Hepatocyte (in vitro differentiated cells): Measurements from ENCODE around the gene SLC25A25. TPM values are rescaled to one million over a fixed set of nuclear protein-coding genes. Genes with fewer than 3 reads are reported as not detected.

Source experiments
- DNase-seq: peaks from one replicate; pipeline ENCODE4 v3.0.0-alpha.2; 2016; ENCODE audit warnings: low spot score
- H2AFZ ChIP-seq: fragments of 200-600 bp; sonication (generic); 2 replicates; pipeline ENCODE4 v1.6.0; 2016; ENCODE audit warnings: antibody characterized with exemption, mild to moderate bottlenecking
- H3K27ac ChIP-seq: fragments of 200-600 bp; sonication (generic); 2 replicates; pipeline ENCODE4 v1.5.1; 2016; ENCODE audit warnings: mild to moderate bottlenecking
- H3K27me3 ChIP-seq: fragments of 200-600 bp; sonication (generic); 2 replicates; pipeline ENCODE4 v1.6.1; 2016
- H3K36me3 ChIP-seq: fragments of 200-600 bp; sonication (generic); replicated peaks from 2 replicates; pipeline ENCODE4 v1.5.1; 2016; ENCODE audit warnings: low read depth; ENCODE audit not compliant: insufficient read depth
- H3K4me1 ChIP-seq: fragments of 200-600 bp; sonication (generic); 2 replicates; pipeline ENCODE4 v1.5.1; 2016; ENCODE audit warnings: mild to moderate bottlenecking, moderate library complexity; ENCODE audit not compliant: insufficient read depth
- H3K4me2 ChIP-seq: fragments of 200-600 bp; sonication (generic); 2 replicates; pipeline ENCODE4 v1.6.0; 2016
- H3K4me3 ChIP-seq: fragments of 200-600 bp; sonication (generic); 2 replicates; pipeline ENCODE4 v1.5.1; 2016; ENCODE audit warnings: mild to moderate bottlenecking
- H3K79me2 ChIP-seq: fragments of 200-600 bp; sonication (generic); 2 replicates; pipeline ENCODE4 v1.6.0; 2017; ENCODE audit warnings: mild to moderate bottlenecking
- H3K9me2 ChIP-seq: fragments of 200-600 bp; sonication (generic); replicated peaks from 2 replicates; pipeline ENCODE4 v1.6.0; 2017; ENCODE audit warnings: mild to moderate bottlenecking; ENCODE audit not compliant: insufficient read depth
- H3K9me3 ChIP-seq: fragments of 200-600 bp; sonication (generic); 2 replicates; pipeline ENCODE4 v1.5.1; 2016; ENCODE audit warnings: low read depth, mild to moderate bottlenecking
- H4K20me1 ChIP-seq: fragments of 200-600 bp; sonication (generic); 2 replicates; pipeline ENCODE4 v1.6.0; 2016; ENCODE audit warnings: mild to moderate bottlenecking; ENCODE audit not compliant: insufficient read depth, poor library complexity, severe bottlenecking
- EZH2 ChIP-seq: fragments of 200-600 bp; sonication (generic); IDR thresholded peaks from 2 replicates; pipeline ENCODE4 v1.6.1; 2016; ENCODE audit warnings: antibody characterized with exemption, mild to moderate bottlenecking, borderline replicate concordance
- EZH2phosphoT487 ChIP-seq: fragments of 200-600 bp; sonication (generic); IDR thresholded peaks from one replicate; pipeline ENCODE4 v1.6.1; 2018; ENCODE audit warnings: antibody characterized with exemption, mild to moderate bottlenecking, low read depth, moderate library complexity; ENCODE audit not compliant: unreplicated experiment, severe bottlenecking
- WGBS: methylation state at CpG from one replicate; pipeline ENCODE4 v1.1.6; 2016; ENCODE audit warnings: low lambda C conversion rate; ENCODE audit errors: missing lambda C conversion rate; 5-methylcytosine and 5-hydroxymethylcytosine counted together
- polyA plus RNA-seq: library from polyadenylated mRNA; unstranded; fragments of >200 nt; fragmentation: Nextera tagmentation; extraction: Ambion mirVana; gene quantifications from 2 replicates; pipeline ENCODE4 v1.2.1, GENCODE V29; 2016
- total RNA-seq: library from RNA; depleted of rRNA; stranded (reverse); fragments of >200 nt; gene quantifications from 2 replicates; pipeline ENCODE4 v1.2.3, GENCODE V29; 2014
- TF ChIP-seq, protein P1 (sequence below): fragments of 200-600 bp; sonication (generic); IDR thresholded peaks from 2 replicates; pipeline ENCODE4 v1.5.1; 2016; ENCODE audit warnings: antibody characterized with exemption, mild to moderate bottlenecking; ENCODE audit not compliant: poor library complexity

SLC25A25 gene
- total and polyA plus RNA-seq, 2 experiments from 2014 or later, result 51.0 to 62.3 TPM

DNA sequence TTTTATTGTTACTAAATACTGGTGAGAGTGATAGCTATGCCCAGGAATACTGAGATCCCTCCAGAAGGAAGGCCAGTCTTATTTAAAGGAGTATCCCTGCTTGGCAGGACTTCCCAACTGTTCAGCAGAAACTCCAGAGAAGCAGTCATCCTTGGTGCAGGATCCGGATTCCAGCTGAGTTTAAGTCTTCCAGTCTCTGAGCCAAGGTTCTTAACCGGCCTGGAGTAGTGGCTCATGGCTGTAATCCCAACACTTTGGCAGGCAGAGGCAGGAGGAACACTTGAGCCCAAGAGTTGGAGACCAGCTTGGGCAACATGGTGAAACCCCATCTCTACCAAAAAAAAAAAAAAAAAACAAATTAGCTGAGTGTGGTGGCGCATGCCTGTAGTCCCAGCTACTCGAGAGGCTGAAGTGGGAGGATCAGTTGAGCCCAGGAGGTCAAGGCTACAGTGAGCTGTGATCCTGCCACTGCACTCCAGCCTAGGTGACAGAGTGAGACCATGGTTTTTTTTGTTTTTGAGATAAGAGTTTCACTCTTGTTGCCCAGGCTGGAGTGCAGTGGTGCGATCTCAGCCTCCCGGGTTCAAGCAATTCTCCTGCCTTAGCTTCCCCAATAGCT lies 8.6 kb upstream of the SLC25A25 start:
- H3K79me2 ChIP-seq, result no peaks in the 10 kb centered on the region
- H3K4me3 ChIP-seq, result no peak overlapping the region
- H2AFZ ChIP-seq, result no peak overlapping the region
- H4K20me1 ChIP-seq, result no peaks in the 10 kb centered on the region
- no peak overlapping the region for H3K27ac ChIP-seq
- no peak overlapping the region for H3K4me2 ChIP-seq
- no peak for TF ChIP-seq EZH2phosphoT487
- TF ChIP-seq, protein P1, sequence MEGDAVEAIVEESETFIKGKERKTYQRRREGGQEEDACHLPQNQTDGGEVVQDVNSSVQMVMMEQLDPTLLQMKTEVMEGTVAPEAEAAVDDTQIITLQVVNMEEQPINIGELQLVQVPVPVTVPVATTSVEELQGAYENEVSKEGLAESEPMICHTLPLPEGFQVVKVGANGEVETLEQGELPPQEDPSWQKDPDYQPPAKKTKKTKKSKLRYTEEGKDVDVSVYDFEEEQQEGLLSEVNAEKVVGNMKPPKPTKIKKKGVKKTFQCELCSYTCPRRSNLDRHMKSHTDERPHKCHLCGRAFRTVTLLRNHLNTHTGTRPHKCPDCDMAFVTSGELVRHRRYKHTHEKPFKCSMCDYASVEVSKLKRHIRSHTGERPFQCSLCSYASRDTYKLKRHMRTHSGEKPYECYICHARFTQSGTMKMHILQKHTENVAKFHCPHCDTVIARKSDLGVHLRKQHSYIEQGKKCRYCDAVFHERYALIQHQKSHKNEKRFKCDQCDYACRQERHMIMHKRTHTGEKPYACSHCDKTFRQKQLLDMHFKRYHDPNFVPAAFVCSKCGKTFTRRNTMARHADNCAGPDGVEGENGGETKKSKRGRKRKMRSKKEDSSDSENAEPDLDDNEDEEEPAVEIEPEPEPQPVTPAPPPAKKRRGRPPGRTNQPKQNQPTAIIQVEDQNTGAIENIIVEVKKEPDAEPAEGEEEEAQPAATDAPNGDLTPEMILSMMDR, result no peak
- no peak for TF ChIP-seq EZH2
- no peaks in the 10 kb centered on the region for H3K27me3 ChIP-seq
- H3K9me2 ChIP-seq, result no peaks in the 10 kb centered on the region
- 93% methylated on average over 6 of the region's 6 CpGs for WGBS
- no peaks in the 10 kb centered on the region for H3K9me3 ChIP-seq
- no peaks in the 10 kb centered on the region for H3K36me3 ChIP-seq
- DNase-seq, result no peak
- H3K4me1 ChIP-seq, result peaks cover 22% of the 10 kb centered on the region

DNA sequence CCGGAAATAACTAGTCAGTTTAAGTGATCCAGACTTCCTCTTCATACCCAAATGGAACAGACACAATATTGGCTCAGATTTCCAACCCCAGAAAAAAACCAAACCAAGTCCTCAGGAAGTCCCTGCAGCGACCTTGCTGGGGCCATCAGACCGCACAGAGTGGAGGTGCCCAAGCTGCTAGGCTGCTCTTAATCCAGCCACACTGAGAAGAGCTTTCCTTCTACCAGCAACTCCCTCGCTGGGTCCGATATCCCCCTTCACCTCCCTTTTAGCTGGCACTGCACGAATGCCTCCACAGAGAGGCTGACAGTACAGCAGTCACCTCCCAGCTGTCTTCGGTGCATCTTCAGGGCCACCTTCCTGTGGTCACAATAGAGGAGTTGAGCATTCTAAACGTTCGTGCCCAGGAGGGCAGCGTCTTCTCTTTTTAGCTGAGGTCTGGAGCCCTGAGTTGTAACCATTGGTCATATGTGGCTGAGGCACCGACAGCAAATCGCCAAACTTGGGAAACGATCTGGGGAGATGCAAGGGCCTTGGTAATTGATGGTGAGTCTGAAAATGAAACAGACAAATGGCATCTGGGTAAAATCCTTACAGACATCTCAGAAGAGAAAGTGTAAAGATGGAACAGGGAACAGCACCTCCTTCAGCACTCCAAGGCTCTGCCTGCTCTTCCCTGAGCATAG lies 6.6 kb upstream of the SLC25A25 start:
- no peaks in the 10 kb centered on the region for H3K9me3 ChIP-seq
- 89% methylated on average over 13 of the region's 13 CpGs for whole genome bisulfite sequencing
- no peak for TF ChIP-seq EZH2phosphoT487
- TF ChIP-seq, protein P1, result no peak
- TF ChIP-seq EZH2, result no peak
- H3K4me3 ChIP-seq, result no peak overlapping the region
- H3K36me3 ChIP-seq, result no peaks in the 10 kb centered on the region
- peaks cover 20% of the 10 kb centered on the region for H3K4me1 ChIP-seq
- no peaks in the 10 kb centered on the region for H3K9me2 ChIP-seq
- no peak overlapping the region for H3K4me2 ChIP-seq
- H2AFZ ChIP-seq, result no peak overlapping the region
- DNase-seq, result no peak
- no peaks in the 10 kb centered on the region for H3K27me3 ChIP-seq
- no peak overlapping the region for H3K27ac ChIP-seq
- no peaks in the 10 kb centered on the region for H4K20me1 ChIP-seq
- peaks cover 8% of the 10 kb centered on the region for H3K79me2 ChIP-seq

DNA sequence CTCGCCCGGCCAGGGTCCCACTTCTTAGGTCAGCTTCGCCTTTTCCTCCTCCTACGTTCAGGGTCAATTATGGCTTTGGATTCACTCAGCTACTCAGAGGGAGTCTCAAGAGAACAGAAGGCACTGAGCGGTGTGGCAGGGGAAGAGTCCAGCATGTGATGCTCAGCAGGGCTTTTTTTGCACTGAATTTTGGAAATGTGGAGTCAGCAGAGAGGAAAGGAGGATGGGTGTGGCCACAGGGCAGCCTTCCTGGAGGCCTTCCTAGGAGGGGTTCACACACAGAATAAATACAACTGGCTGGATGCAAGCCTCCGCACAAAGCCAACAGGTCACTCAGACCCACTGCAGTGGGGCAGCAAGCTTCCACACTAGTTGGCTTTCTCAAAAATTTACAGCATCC lies 5.8 kb upstream of the SLC25A25 start:
- H3K4me2 ChIP-seq, result no peak overlapping the region
- WGBS, result 78% methylated on average over 6 of the region's 6 CpGs
- TF ChIP-seq, protein P1, result no peak
- no peak for TF ChIP-seq EZH2phosphoT487
- TF ChIP-seq EZH2, result no peak
- no peak for DNase-seq
- H3K27me3 ChIP-seq, result no peaks in the 10 kb centered on the region
- no peaks in the 10 kb centered on the region for H3K36me3 ChIP-seq
- no peak overlapping the region for H2AFZ ChIP-seq
- peaks cover 19% of the 10 kb centered on the region for H3K4me1 ChIP-seq
- H3K4me3 ChIP-seq, result no peak overlapping the region
- no peaks in the 10 kb centered on the region for H3K9me3 ChIP-seq
- H3K27ac ChIP-seq, result no peak overlapping the region
- no peaks in the 10 kb centered on the region for H4K20me1 ChIP-seq
- H3K9me2 ChIP-seq, result no peaks in the 10 kb centered on the region
- peaks cover 12% of the 10 kb centered on the region for H3K79me2 ChIP-seq
